Astrocyte (in vitro differentiated cells and primary cell): ENCODE results near the gene EID3. TPM values are rescaled to one million over a fixed set of nuclear protein-coding genes. Genes with fewer than 3 reads are reported as not detected.

Source experiments
- DNase-seq: peaks from one replicate; pipeline ENCODE4 v3.0.0-alpha.2; 2010; ENCODE audit warnings: low read depth
- FAIRE-seq: peaks from 2 replicates; lab custom pipeline; 2011; peaks lifted over from hg19 to GRCh38; lab: Jason Lieb, UNC
- H2AFZ ChIP-seq: 2 replicates; pipeline ENCODE4 v1.6.0; 2012; ENCODE audit warnings: low read depth, low read length, inconsistent platforms
- H3K27ac ChIP-seq: 2 replicates; pipeline ENCODE4 v1.5.1; 2011; ENCODE audit warnings: low read depth, low read length, inconsistent platforms
- H3K27me3 ChIP-seq: 2 replicates; pipeline ENCODE4 v1.6.0; 2011; ENCODE audit warnings: low read length, inconsistent platforms; ENCODE audit not compliant: insufficient read depth
- H3K36me3 ChIP-seq: 2 replicates; pipeline ENCODE4 v1.5.1; 2011; ENCODE audit warnings: low read length, inconsistent platforms; ENCODE audit not compliant: insufficient read depth
- H3K4me1 ChIP-seq: 2 replicates; pipeline ENCODE4 v1.5.1; 2011; ENCODE audit warnings: low read length, inconsistent platforms; ENCODE audit not compliant: insufficient read depth
- H3K4me2 ChIP-seq: 2 replicates; pipeline ENCODE4 v1.6.0; 2012; ENCODE audit warnings: low read length, inconsistent platforms
- H3K4me3 ChIP-seq: 2 replicates; pipeline ENCODE4 v1.5.1; 2011; ENCODE audit warnings: low read depth, mild to moderate bottlenecking, low read length, inconsistent platforms; ENCODE audit not compliant: insufficient read depth
- H3K79me2 ChIP-seq: 2 replicates; pipeline ENCODE4 v1.6.0; 2012; ENCODE audit warnings: mild to moderate bottlenecking, low read length, inconsistent platforms; ENCODE audit not compliant: insufficient read depth
- H3K9ac ChIP-seq: 2 replicates; pipeline ENCODE4 v1.6.0; 2012; ENCODE audit warnings: mild to moderate bottlenecking, low read length, inconsistent platforms
- H3K9me3 ChIP-seq: 2 replicates; pipeline ENCODE4 v1.5.1; 2012; ENCODE audit warnings: low read depth, mild to moderate bottlenecking, low read length, inconsistent platforms; ENCODE audit not compliant: insufficient read depth
- H4K20me1 ChIP-seq: 2 replicates; pipeline ENCODE4 v1.6.0; 2012; ENCODE audit warnings: low read length, inconsistent platforms; ENCODE audit not compliant: insufficient read depth
- H3K27ac Mint-ChIP-seq: one replicate; pipeline ENCODE4 v1.8.0; 2021; ENCODE audit warnings: mild to moderate bottlenecking, mixed read lengths; ENCODE audit not compliant: unreplicated experiment
- H3K27me3 Mint-ChIP-seq: one replicate; pipeline ENCODE4 v1.8.0; 2021; ENCODE audit warnings: low read depth, mixed read lengths; ENCODE audit not compliant: unreplicated experiment
- H3K36me3 Mint-ChIP-seq: one replicate; pipeline ENCODE4 v1.8.0; 2021; ENCODE audit warnings: low read depth, mixed read lengths; ENCODE audit not compliant: unreplicated experiment
- H3K4me1 Mint-ChIP-seq: one replicate; pipeline ENCODE4 v1.8.0; 2021; ENCODE audit warnings: low read depth, mixed read lengths; ENCODE audit not compliant: unreplicated experiment
- H3K4me3 Mint-ChIP-seq: one replicate; pipeline ENCODE4 v1.8.0; 2021; ENCODE audit warnings: mild to moderate bottlenecking, moderate library complexity, mixed read lengths; ENCODE audit not compliant: unreplicated experiment
- H3K9me3 Mint-ChIP-seq: one replicate; pipeline ENCODE4 v1.8.0; 2021; ENCODE audit warnings: mild to moderate bottlenecking, mixed read lengths; ENCODE audit not compliant: unreplicated experiment
- CTCF ChIP-seq: IDR thresholded peaks from 2 replicates; pipeline ENCODE4 v1.5.1; 2011; ENCODE audit warnings: low read depth, mild to moderate bottlenecking, inconsistent platforms, low read length, moderate library complexity; ENCODE audit not compliant: insufficient read depth
- EZH2 ChIP-seq: IDR thresholded peaks from 2 replicates; pipeline ENCODE4 v1.6.1; 2012; ENCODE audit warnings: mild to moderate bottlenecking, low read length, inconsistent platforms; ENCODE audit not compliant: insufficient read depth
- total RNA-seq: library from RNA; stranded (reverse); gene quantifications from 2 replicates; pipeline ENCODE4 v1.2.1, GENCODE V29; 2021

The EID3 gene
- total RNA-seq, 1 donor from 2014 or later, result 1.9 TPM

DNA sequence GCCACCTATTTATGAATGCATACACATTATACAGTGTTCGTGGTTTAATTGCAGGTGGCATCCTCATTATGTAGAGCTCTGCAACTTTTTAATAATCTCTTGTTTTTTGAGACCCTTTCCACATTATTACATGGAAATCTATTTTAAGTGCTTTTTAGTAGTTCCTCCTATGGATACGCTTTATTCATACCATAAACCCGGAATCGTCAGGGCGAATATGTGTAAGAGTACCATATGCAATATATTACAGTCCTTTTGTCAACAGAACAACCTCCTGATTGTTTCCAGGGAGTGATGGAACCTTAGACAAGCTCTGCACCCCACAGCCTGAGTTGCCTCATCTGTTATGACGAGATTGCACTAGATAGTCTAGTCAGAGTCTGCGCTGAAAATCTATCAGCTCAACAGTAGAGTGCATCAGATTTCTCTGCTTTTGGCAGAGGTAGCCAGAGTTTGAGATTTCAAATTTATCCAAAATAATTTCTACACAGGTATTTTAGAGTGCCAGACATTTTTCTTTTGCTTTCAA lies 33.6 kb downstream of the EID3 start:
- H3K27ac ChIP-seq, result no peak overlapping the region
- Mint-ChIP-seq H3K4me3 (no peak overlapping the region), H3K36me3 (peaks cover 11% of the 10 kb centered on the region), H3K4me1 (no peaks in the 10 kb centered on the region), H3K9me3 (no peaks in the 10 kb centered on the region), H3K27ac (no peak overlapping the region), H3K27me3 (no peaks in the 10 kb centered on the region)
- FAIRE-seq (no peak), DNase-seq (no peak)
- no peaks in the 10 kb centered on the region for H3K9me3 ChIP-seq
- H3K9ac ChIP-seq, result no peak overlapping the region
- no peak overlapping the region for H3K4me3 ChIP-seq
- H4K20me1 ChIP-seq, result peaks cover 53% of the 10 kb centered on the region
- H3K4me1 ChIP-seq, result no peaks in the 10 kb centered on the region
- H3K79me2 ChIP-seq, result peaks cover 25% of the 10 kb centered on the region
- peaks cover 82% of the 10 kb centered on the region for H3K36me3 ChIP-seq
- TF ChIP-seq EZH2 (no peak), CTCF (no peak)
- no peak overlapping the region for H3K4me2 ChIP-seq
- H2AFZ ChIP-seq, result no peak overlapping the region
- no peaks in the 10 kb centered on the region for H3K27me3 ChIP-seq

GRCh38 chr12:104339663-104340062 lies 36.1 kb downstream of the EID3 start:
- H3K27me3 Mint-ChIP-seq, result no peaks in the 10 kb centered on the region
- H3K36me3 Mint-ChIP-seq, result peaks cover 18% of the 10 kb centered on the region
- Histone ChIP-seq H3K27me3 (no peaks in the 10 kb centered on the region), H3K4me2 (no peak overlapping the region), H4K20me1 (peaks cover 70% of the 10 kb centered on the region), H3K27ac (peak overlapping the region; percentile 10), H2AFZ (no peak overlapping the region), H3K79me2 (peaks cover 43% of the 10 kb centered on the region), H3K4me3 (no peak overlapping the region), H3K9ac (peak overlapping the region; percentile 9), H3K4me1 (no peaks in the 10 kb centered on the region), H3K36me3 (peaks cover 78% of the 10 kb centered on the region), H3K9me3 (no peaks in the 10 kb centered on the region)
- no peak overlapping the region for H3K27ac Mint-ChIP-seq
- H3K9me3 Mint-ChIP-seq, result no peaks in the 10 kb centered on the region
- H3K4me1 Mint-ChIP-seq, result peaks cover 2% of the 10 kb centered on the region
- FAIRE-seq, result no peak
- peak; percentile 57 for DNase-seq
- H3K4me3 Mint-ChIP-seq, result no peak overlapping the region
- TF ChIP-seq EZH2, result no peak
- TF ChIP-seq CTCF, result peak; percentile 11

GRCh38 chr12:104340177-104340576 lies 36.6 kb downstream of the EID3 start:
- H3K27ac ChIP-seq, result peak overlapping the region; percentile 10
- H3K9me3 Mint-ChIP-seq, result no peaks in the 10 kb centered on the region
- H3K4me3 ChIP-seq, result no peak overlapping the region
- TF ChIP-seq EZH2 (no peak), CTCF (no peak)
- H3K27me3 ChIP-seq, result no peaks in the 10 kb centered on the region
- H3K36me3 Mint-ChIP-seq, result peaks cover 18% of the 10 kb centered on the region
- peaks cover 7% of the 10 kb centered on the region for H3K4me1 Mint-ChIP-seq
- H4K20me1 ChIP-seq, result peaks cover 74% of the 10 kb centered on the region
- H3K4me1 ChIP-seq, result no peaks in the 10 kb centered on the region
- H3K36me3 ChIP-seq, result peaks cover 78% of the 10 kb centered on the region
- peak overlapping the region; percentile 9 for H3K9ac ChIP-seq
- H2AFZ ChIP-seq, result no peak overlapping the region
- no peak overlapping the region for H3K4me3 Mint-ChIP-seq
- no peaks in the 10 kb centered on the region for H3K27me3 Mint-ChIP-seq
- peak; percentile 63 for DNase-seq
- H3K27ac Mint-ChIP-seq, result no peak overlapping the region
- peaks cover 47% of the 10 kb centered on the region for H3K79me2 ChIP-seq
- no peaks in the 10 kb centered on the region for H3K9me3 ChIP-seq
- FAIRE-seq, result no peak
- H3K4me2 ChIP-seq, result no peak overlapping the region
